ENCODE measurements around the gene RPL35.
A peak's percentile ranks its signal among the peaks of the same experiment; 100 is the strongest.

Gene RPL35

DNA sequence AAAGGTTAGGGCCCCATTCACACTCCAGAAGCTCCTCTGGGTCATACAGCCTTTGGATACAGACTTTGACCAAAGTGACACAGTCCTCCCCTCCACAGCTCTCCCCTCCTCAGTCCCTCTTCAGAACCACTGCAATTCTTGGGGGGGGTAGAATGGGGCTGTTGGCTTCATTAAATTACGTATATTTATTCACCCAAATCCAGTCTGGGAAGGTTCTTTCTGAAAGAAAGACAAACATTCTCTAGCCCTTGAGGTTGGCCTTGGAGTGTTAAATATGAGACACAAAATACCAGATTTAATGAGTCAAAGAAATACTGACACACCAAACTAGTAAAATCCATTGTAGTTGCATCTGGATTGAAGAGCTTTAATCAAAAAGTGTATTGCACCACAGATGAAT lies 16.3 kb upstream of the RPL35 start:
- DNase-seq (ENCODE audit: extremely low spot score, insufficient read length, low read depth): no peak
- FAIRE-seq: no peak

DNA sequence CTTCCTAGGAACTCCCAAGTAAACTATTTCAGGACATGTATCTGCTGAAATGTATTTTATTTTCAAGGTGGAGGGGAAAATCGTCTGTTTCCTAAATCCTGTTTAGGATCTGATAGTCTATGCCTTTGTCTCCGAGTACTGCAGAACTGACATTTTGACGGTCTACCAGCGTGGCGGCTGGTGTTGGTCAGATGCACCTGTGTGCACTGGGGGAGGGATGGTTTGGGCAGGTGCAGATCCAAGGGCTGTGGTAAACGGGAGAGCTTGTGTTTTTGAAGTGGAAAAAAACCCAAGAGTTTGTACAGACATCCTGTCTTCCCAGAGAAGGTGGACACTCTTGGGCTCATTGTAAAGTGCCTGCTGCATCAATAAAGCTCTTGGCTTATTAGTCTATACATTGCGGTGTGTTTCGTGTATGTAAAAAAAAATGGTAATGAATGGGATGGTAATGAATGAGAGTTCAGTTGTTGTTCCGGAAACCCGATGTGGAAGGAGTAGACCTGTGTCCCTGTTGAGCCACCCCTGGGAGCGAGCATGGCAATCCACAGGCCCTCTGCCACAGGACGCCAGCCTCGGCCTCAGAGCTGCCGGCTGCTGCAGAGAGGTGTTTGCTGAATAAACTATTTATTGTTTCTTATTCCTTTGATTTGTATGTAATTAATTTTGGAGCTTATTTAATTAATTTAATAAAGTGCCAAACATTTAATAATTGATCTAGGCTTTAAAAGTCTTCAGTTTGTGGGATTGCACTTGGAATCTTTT lies 15.4 kb upstream of the RPL35 start:
- DNase-seq (ENCODE audit: extremely low spot score, insufficient read length, low read depth) (no peak), FAIRE-seq (no peak)

DNA sequence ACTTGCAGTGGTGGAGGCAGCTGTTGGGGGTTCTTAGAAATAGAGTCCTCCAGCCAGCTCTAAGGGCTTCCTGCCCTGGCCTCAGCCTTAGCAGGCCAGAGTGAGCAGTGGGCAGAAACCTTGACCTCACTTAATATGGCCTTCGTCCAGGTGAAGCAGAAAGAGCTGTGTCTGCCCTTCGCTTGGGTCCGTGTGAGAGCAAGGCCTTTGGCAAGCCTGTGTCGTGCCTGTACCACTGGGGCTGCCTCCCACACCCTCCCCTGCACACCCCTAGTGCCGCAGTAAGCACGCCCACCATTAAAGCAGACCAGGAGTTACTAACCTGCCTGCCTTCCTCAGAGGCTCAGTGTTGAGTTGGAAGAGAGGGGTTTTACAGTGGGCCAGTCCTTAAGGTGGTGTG lies 13.7 kb upstream of the RPL35 start:
- no peak for FAIRE-seq
- DNase-seq (ENCODE audit: extremely low spot score, insufficient read length, low read depth): no peak

DNA sequence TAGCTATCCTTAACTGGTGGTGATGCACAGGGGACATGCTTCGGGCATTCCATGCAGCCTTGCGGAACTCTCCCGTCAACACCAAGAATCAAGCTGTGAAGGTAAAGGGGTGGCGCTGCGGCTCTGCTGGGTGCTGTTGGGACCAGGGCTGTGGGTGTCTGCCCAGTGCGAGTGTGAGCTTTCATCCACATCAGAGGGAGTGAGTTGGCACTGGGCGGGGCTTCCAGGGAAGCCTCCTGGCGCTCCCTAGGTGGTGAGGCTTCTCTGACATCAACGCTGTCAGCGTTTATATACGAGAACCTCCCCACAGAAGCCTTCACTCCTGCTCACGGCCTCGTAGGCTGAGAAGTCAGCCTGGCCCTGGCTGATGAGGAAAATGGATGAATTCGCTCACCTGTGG lies 11.9 kb upstream of the RPL35 start:
- DNase-seq (ENCODE audit: extremely low spot score, insufficient read length, low read depth): no peak
- FAIRE-seq: no peak

DNA sequence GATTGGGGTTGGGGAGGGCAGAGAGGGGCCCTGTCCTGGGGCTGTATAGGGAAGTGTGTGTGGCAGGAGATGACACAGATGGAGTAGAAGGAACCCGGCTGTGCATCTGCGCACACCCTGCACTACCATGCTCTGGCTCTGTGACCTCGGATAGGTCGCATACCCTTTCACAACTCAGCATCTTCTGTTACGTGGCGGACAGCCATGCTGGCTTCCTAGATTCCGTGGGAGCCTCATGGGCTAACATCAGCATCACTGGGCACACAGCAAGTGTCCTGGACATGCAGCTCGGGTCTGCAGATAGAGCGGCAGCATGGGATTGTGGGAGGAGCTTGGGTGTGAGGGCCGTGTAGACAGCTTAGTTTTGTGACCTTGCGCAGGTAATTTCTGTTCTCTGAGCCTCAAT lies 9.4 kb upstream of the RPL35 start:
- DNase-seq (ENCODE audit: extremely low spot score, insufficient read length, low read depth): no peak
- peak; percentile 33 for FAIRE-seq

DNA sequence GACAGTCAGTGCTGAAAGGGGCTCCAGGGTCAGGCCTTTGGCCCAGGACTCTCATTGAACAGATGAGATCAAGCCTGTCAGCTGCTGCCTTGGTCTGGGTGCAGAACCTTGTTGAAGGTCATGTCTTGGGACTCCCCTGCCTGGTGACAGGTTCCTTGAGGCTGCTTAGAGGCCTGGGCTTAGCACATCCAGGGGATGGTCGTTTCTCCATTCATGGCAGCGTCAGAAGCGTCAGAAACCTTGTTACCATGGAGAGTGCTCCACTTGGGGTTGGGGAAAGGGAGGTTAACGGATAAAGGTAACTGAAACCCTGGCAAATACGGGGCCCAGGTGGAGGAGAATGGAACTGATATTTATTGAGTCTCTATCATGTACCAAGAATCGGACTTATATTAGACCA lies 9.0 kb upstream of the RPL35 start:
- FAIRE-seq: no peak

DNA sequence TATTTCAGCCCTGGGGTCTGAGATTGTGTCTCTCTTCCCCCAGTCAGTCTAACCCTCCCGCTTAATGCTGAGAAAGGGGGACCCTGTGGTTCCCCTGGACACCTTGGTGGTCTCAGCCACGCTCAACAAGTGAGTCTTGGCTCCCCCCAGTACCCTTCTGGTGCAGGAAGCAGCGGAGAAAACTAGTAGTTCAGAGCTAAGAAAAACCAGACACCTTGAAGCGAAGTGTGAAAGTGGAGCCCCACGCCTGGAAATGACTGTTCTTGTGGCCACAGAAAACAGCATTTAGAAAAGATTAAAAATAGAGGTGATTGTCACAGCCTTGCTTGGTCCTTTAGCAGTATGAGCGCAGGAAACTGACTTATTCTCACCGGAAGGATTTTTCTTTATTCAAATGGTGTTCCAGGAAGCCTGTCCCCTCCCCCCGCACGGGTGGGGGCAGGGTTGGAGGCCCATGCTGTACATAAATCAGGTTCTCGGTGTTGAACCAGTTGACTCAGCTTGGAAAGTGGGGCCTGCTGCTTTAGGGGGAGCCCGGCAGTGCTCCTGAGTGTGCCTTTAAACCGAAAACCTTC lies 8.3 kb upstream of the RPL35 start:
- FAIRE-seq (peak; percentile 82), DNase-seq (ENCODE audit: extremely low spot score, insufficient read length, low read depth) (no peak)

More for the DNA sequence above, 9.0 kb upstream of the RPL35 start:
- DNase-seq (ENCODE audit: extremely low spot score, insufficient read length, low read depth): no peak

DNA sequence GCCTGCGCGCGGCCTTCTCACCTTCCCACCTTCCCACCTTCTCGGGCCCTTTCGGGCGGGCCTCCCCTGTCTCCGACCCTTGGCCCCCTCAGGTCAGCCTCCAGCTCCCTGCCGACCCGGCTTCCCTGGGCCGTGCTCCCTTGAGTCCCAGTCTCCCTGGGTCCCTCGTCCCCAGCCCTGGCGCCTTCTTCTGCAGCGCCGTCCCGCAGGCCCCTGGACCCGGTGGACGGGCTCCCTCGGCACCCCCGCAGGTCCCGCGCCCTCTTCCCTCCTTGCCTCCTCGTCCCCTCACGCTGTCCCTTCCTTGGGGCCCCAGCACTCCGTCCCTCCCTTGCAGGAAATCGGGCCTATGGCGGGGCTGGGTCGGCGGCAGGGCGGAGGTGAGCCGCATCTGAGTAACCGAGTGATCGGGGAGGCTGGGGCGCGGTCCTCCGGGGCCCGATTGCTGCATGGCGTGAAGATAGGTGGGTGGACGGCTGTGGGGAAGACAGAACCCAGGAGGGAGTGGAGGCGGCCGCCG lies 7.8 kb upstream of the RPL35 start:
- DNase-seq (ENCODE audit: extremely low spot score, insufficient read length, low read depth): no peak
- FAIRE-seq: no peak

DNA sequence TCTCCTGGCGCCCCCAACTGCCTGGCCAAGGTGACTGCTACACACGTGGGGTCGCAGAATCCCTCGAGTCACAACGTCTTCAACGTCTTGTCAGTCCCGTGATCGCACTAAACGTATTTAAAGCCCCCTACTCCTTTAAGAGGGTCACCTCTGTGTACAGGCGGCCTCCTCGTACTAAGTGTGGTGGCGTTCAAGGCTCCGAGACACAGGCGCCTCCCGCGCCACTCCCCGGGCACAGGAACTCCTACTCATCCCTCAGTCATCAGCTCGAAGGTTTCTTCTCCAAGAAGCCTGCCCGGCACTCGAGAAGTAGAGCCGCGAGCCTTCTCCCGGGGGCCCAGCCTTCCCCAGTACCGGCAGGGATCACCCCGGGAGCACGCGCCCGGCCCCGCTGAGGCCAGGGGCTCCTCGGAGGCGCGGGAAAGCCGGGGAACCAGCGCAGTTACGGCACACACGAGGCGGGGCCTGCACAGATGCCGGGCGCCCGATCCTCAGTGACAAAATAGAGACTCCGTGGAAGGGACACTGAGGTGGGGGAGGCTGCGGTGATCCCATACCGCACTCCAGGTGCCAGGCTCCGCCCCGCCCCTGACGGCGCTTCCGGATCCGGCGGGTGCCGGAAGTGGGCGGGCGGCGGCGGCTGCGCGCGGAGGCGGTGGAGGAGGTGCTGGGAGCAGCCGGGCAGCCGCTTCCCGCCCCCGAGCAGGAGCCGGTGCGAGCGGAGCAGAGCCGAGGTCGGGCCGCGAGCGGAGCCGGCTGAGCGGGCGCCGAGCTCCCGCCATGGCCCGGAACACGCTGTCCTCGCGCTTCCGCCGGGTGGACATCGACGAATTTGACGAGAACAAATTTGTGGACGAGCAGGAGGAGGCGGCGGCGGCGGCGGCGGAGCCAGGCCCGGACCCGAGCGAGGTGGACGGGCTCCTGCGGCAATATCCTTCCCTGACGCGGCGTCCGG lies 7.0 kb upstream of the RPL35 start:
- peak; percentile 87 for DNase-seq (ENCODE audit: extremely low spot score, insufficient read length, low read depth)
- peak; percentile 64 for FAIRE-seq

DNA sequence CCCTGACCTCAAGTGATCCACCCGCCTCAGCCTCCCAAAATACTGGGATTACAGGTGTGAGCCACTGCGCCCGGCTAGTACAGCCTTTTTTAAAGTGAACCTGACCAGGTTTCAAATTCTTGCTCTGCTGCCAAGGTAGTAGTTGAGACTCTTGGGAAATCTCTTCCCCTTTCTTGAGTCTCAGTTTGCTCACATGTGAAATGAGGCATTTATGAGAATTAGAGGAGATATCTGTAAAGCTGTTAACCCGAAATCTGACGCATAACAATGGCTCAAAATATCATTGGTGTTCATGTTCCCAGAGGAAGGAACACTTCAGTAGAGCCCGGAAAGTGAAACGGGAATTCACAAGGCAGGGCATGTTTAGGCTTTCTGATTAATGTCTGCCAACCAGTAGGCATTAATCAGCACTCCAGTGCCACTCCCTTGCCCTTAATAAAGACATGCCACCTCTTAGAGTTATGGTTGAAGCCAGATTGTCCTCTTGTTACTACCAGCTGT lies 1.7 kb upstream of the RPL35 start:
- no peak for FAIRE-seq
- no peak for DNase-seq (ENCODE audit: extremely low spot score, insufficient read length, low read depth)

DNA sequence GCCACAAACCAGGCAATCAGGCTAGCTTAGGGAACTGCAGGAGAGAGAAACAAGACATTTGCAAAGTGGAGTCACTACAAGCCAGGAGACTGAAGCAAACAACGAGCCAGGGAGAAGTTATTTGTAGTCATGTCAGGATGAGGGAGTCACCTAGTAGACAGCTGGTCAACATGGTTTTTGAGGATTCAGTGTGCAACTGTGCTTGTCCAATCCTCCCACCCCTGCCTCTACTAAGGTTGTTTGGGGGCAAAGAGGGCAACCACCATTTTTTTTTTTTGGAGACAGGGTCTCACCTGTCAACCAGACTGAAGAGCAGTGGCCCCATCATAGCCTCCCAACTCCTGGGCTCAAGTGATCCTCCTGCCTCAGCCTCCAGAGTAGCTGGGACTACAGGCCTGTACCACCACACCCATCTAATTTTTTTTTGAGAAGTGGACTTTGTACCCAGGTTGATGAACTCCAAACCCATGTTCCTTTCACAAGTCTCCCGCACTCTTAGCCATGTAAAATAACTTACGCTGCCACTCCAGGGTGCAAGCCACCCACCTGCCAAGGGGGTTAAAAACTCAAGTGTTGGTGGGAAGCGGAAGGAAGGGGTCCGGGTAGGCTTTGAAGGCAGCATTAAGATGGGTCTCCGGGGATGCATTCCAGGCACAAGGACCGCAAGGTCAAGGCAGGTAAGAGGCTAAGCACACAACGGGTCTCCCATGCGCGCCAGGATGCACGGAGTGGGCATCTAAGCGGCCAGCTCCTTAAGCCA lies 995 bp downstream of the RPL35 start:
- FAIRE-seq (no peak), DNase-seq (ENCODE audit: extremely low spot score, insufficient read length, low read depth) (no peak)

DNA sequence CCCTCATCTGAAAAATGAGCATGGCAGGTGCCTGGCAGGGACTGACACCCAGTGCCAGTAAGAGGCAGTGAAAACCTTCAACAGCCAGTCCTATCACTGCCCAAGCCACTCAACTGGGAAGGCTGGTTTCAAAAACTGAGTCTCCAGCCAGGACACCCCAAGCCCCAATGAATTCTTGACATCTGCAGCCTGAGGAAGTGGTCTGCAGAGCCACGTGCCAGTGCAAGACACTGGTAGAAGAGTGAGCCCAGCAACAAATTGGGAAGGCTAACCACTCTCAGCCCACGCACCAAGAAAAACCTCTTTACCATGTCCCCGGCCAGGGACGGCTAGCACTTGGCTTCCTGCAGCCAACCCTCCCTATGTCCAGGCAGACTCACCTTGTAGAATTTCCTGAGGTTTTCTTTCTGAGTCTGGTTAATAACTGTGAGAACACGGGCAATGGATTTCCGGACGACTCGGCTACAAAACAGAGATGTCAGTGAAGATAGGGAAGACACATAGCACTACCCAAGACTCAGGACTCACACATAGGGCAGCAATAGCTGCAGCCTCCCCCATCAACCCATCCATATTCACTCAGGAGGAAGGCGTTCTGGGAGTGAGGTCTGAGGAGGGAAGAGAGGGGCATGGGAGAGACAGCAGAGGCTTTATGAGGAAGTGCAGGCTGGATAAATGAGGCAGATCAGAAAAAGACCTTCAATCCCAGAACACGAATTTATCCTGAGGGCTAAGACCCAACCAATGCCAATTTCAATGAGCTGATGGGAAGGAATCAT lies 1.8 kb downstream of the RPL35 start:
- FAIRE-seq (no peak), DNase-seq (ENCODE audit: extremely low spot score, insufficient read length, low read depth) (no peak)

DNA sequence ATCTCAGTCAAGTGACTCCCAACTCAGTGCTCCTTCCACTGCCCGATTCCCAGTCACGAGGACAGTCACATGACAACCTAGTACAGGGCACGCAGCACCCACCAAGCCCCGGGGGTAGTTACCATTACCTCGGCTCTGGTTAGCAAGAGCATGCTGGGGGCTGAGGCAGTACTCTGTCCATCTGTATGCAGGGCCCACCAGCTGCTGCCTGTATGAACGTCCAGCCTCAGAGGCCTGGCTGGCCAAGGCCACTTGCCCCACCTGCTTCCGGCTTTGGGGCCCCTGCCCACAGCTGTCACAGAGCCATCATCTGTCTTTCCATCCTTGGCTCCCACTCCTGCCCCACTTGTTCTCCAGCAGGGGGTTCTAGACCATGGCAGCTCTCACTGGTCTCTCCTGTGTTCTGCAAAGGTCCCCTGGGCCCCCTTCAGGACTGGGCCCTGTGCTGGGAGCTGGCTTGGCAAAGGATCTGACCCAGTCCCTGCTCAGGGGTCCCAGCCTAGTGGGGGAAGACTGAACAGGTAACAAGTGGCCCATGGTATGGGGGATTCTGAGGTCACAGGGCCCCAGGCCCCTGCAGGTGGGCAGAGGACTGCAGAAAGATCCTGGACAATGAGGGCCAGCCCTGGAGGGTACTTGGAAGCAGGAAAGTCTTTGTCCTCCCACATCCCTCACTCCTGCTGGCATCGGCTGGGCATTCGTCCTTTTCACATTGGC lies 3.3 kb downstream of the RPL35 start:
- FAIRE-seq (no peak), DNase-seq (ENCODE audit: extremely low spot score, insufficient read length, low read depth) (no peak)

DNA sequence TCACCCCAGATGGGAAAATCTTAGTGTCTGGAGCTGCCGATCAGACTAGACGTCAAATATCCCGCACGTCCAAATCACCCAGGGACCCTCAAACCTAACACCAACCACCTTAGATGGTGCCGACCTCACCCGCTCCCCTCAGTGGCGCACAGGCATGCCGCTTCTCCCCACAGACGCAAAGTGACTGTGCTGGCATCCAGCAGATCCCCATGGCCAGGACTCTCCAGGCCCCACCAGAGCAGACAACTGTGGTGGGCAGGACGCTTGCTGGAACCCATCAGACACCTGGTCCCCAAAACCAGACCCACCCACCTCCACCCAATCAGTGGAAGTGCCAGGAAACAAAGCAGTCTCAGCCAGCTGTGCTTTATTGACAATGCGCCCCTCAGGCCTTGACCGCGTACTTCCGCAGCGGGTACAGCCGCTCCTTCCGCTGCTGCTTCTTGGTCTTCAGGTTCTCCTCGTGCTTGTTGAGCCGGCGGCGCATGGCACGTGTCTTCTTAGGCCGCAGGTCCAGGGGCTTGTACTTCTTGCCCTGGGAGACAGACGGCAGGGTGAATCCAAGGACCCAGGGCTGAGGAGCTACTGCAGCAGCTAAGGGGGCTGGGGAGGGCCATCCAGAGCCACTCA lies 4.1 kb downstream of the RPL35 start:
- FAIRE-seq: no peak
- DNase-seq (ENCODE audit: extremely low spot score, insufficient read length, low read depth): no peak

DNA sequence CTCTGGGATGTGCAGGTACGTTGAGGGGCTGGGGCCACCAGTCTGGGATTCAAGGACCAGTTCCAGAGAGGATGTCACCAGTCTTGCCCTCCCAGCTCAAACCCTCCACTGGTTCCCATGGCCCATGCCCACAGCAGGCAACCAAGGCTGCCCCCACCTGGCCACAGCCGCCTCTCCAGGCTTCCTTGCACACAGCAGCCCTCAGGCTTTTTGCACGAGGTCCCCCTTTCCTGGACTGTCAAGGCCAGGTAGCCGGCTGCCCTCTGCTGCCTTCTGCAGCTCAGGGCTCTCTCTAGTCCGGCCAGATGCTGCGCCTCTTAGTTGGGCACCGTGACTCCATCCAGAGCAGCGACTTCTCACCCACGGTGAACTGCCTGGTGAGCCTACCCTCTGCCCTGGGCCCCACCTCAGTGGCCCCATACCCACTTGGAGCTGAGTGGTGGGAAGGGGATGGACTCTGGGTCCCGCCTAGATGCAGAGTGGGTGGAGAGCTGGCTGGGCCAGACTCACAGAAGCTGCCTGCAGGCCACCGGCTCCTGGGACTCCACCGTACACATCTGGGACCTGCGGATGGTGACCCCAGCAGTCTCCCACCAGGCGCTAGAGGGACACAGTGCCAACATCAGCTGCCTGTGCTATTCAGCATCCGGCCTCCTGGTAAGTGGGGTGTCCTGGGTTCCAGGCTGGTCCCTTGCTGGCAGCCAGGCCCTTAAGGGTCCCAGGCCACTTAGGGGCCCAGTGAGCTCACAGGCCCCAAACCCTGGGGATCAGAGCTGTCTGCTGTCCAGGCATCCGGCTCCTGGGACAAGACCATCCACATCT lies 5.6 kb downstream of the RPL35 start:
- FAIRE-seq (no peak), DNase-seq (ENCODE audit: extremely low spot score, insufficient read length, low read depth) (no peak)

DNA sequence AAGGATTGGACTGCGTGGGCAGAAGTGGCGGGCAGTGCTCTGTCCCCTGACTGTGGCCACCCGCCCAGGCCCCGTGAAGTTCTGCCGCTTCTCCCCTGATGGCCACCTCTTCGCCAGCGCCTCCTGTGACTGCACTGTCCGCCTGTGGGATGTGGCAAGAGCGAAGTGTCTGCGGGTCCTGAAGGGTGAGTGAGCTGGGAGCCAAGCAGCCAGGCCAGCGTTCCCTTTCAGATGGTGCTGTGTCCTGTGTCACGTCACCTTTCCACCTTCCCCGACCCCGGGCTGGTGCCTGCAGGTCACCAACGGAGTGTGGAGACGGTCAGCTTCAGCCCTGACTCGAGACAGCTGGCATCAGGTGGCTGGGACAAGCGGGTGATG lies 6.2 kb downstream of the RPL35 start:
- DNase-seq (ENCODE audit: extremely low spot score, insufficient read length, low read depth) (no peak), FAIRE-seq (no peak)

DNA sequence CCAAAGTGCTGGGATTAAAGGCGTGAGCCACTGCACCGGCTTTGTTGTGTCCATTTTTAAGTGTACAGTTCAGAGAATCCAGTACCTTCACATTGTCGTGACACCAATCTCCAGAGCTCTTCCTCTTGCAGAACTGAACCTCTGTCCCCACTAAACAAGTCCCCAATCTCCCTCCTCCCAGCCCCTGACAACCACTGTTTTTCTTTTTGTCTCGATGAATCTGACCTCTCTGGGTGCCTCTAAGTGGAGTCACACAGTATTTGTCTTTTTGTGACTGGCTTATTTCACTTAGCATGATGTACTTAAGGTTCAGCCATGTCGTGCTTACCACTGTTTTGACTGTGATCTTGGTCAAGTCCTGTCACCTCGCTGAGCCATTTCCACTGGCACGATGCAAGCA lies 6.9 kb downstream of the RPL35 start:
- DNase-seq (ENCODE audit: extremely low spot score, insufficient read length, low read depth) (no peak), FAIRE-seq (no peak)
